IPS DF 4.7 (cell line): ENCODE data around the gene POLR2B.
"Not testable (repeated sequence)": the region's sequence is repeated elsewhere in the genome, so short reads cannot be mapped to it uniquely, and the experiment has no call there.

Experiments
- DNase-seq: peaks from one replicate; pipeline ENCODE4 v3.0.0-alpha.2; 2013; ENCODE audit warnings: low spot score; ENCODE audit errors: extremely low read depth

POLR2B gene

DNA sequence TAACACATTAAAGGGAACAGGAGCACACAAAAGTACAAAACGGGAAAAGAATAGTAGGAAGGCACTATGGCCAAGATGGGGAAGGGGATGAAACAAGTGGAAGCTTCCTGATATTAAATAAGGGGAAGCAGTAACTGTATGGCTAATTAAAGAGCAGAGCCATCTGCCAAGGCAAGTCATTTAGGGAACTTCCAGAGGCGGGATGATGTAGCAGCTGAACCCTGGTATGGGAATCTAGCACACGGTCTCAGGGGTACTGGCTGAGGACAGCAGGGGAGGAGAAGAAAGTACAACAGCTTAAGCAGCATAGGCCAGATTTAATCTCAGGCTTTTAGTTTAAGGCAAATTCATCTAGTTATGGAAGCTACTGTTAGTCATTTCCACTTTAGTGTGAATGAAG lies 72.4 kb downstream of the POLR2B start:
- no peak for DNase-seq

GRCh38 chr4:57051524-57051923 lies 72.8 kb downstream of the POLR2B start:
- no peak for DNase-seq

DNA sequence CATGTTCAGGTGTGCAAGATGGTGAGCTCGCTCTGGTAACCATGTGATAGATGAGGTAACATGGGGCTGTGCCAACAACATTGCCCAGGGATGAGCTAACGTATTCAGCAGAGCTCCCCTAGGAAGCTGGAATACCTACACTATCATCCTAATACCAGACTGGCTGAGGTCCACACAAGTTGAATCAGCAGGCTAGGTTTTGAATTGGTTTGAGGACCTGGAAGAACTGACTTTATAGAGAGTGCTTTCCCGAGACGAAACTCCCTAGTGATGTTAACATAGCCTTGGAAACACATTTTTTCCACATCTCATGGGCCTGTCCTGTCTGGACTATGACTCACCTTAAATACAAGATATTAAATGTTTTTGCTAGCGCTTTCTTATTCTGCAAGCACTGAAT lies 74.8 kb downstream of the POLR2B start:
- DNase-seq, result no peak

- DNase-seq, result no peak
These were observed 77.2 kb downstream of the POLR2B start for GRCh38 chr4:57055886-57056285.

DNA sequence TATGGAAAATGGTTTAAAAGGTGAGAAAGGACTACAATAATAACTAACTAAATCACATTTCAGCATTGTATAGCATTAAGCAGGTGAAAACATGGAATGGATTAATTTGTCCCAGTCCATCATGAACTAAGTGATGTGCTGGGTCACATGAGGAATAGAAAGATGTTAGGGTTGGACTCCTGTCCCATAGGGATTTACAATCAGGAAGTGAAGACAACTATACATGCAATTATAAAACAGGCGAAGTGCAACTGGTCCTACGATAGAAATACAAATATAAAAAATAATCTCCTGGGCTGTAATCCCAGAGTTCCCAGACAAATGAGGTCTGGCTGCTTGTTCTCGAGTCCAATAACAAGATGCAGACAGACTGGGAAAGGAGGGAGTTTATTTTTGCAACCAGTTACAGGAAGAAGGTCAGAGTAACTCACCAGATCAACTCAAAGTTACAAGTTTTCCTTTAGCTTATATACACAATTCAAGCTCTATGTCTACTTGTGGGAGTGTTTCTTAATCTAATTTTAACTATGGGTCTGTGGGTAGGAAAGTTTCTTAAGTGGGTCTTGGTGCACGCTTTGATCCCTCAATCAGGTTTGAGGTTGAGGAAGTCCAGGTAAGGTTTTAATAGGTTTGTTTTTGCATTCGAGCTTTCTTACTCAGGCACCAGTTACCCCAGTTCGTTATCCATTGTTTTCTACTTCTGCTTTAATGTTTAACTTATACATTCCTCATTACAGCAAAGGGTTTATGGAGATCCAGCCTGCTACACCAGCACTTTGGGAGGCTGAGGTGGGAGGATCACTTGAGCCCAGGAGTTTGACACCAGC lies 81.4 kb downstream of the POLR2B start:
- no peak for DNase-seq

- not testable (repeated sequence) for DNase-seq
These were observed 82.0 kb downstream of the POLR2B start for GRCh38 chr4:57060717-57061067.

GRCh38 chr4:57061395-57061794 lies 82.7 kb downstream of the POLR2B start:
- DNase-seq, result no peak

GRCh38 chr4:57063518-57063917 lies 84.8 kb downstream of the POLR2B start:
- no peak for DNase-seq

DNA sequence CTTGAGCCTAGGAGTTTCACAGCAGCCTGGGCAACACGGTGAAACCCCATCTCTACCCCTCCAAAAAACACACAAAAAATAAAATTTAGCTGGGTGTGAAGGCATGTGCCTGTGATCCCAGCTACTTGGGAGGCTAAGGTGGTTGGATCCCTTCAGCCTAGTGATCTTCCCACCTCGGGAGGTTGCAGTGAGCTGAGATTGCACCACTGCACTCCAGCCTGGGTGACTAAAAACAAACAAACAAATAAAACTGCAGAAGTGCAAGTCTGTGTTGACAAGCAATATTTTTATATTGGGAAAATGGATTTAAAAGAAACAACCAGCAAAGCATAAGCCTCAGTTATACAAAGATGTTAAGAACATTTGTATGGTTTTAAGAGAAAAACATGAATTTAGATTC lies 85.4 kb downstream of the POLR2B start:
- no peak for DNase-seq

GRCh38 chr4:57064811-57065711 lies 86.4 kb downstream of the POLR2B start:
- no peak for DNase-seq

- DNase-seq, result no peak
These were observed 87.2 kb downstream of the POLR2B start for GRCh38 chr4:57065730-57066482.

DNA sequence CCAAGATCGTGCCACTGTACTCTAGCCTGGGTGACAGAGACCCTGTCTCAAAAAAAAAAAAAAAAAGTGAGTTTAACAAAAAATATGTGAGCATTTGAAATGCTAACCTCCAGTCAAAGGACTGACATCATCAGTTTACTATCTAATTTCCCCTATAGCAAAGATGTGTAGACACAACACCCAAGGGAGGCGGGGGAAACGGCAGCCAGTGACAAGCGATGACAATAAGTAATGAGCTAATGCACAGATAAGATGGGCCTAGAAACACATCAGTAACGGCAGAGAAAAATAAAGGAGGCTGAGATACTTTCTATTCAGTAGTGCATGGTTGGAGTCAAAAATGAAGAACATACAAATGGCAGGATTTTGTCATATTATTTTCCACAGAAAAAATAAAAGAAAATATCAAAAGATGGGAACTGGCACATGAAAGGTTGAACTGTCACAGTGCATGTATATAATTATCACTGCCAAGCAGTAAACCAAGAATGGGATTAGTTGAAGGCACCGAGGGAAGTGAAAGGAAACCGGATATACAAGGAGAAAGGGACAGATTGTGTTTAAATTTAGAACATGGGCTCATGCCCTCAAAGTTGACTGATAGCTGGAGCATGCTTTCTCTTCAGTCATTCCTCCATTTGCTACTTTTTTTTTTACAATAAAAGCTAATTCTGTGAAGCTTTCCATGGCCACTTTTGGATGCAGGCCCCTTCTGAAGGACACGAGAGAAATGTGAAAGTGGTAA lies 89.7 kb downstream of the POLR2B start:
- no peak for DNase-seq

GRCh38 chr4:57070461-57070860 lies 91.8 kb downstream of the POLR2B start:
- DNase-seq, result no peak

GRCh38 chr4:57071326-57071725 lies 92.6 kb downstream of the POLR2B start:
- no peak for DNase-seq

GRCh38 chr4:57073559-57073958 lies 94.9 kb downstream of the POLR2B start:
- no peak for DNase-seq

DNA sequence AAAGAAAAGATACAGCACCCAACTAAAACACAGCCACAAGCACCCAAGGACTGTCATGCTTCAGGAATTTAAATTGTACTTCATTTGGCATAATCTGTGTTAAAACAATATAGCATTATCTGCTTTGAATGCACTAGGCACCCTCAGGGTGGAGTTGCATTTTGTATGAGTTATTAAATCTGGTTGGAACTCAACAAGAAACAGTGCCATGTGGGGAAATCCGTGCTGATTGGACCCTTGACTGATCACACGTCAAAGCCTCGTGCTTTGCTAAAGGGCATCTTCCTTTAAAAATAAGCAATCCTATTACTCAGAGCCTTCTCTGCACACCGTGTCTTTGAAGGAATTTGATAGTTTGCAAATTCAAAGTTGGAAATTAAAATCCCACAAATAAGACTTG lies 96.0 kb downstream of the POLR2B start:
- no peak for DNase-seq

GRCh38 chr4:57075367-57075766 lies 96.7 kb downstream of the POLR2B start:
- DNase-seq, result no peak

- DNase-seq, result no peak
These were observed 98.0 kb downstream of the POLR2B start for GRCh38 chr4:57076646-57077045.

- peak; percentile 60 for DNase-seq
These were observed 99.1 kb downstream of the POLR2B start for GRCh38 chr4:57077550-57078343.
